ENCODE measurements around the gene GNB5. TPM values are rescaled to one million over a fixed set of nuclear protein-coding genes. Genes with fewer than 3 reads are reported as not detected.

The GNB5 gene
- total RNA-seq, 1 donor from 2014 or later = 25.6 TPM

DNA sequence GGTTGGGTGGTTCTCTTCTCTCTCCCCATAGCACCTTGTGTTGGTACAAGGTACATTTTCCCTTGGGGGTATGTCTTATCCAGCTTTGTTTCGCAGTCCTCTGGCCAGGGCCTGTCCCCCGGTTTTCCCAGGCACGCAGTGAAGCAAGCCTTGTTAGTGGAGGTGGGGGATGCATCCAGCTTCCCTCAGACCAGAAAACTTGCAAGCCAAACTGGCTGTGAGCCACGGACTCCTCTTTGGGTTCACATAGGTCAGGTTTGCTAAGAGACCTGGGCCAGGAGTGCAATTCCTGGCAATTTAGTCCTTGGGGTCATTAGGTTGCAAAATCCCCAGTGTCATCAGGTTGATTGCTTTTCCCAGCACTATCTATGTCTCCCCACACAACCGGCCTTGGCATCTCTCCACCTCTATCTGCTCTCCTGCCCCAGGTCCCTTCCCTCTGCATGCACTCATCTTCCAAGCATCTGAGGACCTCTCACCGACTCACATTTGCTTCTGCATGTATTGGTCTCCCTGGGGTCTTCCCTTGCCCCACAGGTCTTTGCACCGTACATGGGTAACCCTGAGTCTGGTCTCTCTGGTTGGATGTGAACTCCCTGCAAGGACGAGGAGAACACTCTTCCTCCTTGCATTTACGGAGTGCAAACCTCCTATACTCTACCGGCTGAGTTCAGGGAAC is 112.9 kb downstream of the GNB5 start:
- Histone ChIP-seq H3K4me1 (ENCODE audit: insufficient read depth, low read length) (peaks cover 11% of the 10 kb centered on the region), H3K4me2 (ENCODE audit: low read length) (no peak overlapping the region), H2AFZ (ENCODE audit: low read depth, low read length) (no peak overlapping the region), H3K27me3 (ENCODE audit: insufficient read depth, low read length) (no peaks in the 10 kb centered on the region), H3K79me2 (ENCODE audit: insufficient read depth, low read length) (no peaks in the 10 kb centered on the region), H3K9me3 (ENCODE audit: insufficient read depth, low read depth, low read length) (no peaks in the 10 kb centered on the region), H3K36me3 (ENCODE audit: insufficient read depth, low read length) (no peaks in the 10 kb centered on the region), H4K20me1 (ENCODE audit: insufficient read depth, low read length) (no peaks in the 10 kb centered on the region), H3K27ac (ENCODE audit: low read depth, low read length) (no peak overlapping the region), H3K9ac (ENCODE audit: low read length) (no peak overlapping the region), H3K4me3 (ENCODE audit: insufficient read depth, low read depth, low read length) (no peak overlapping the region)
- FAIRE-seq = no peak
- TF ChIP-seq EZH2 (IDR thresholded peaks at IDR 0.05; ENCODE audit: insufficient read depth, low read length) = no peak
- no peak for TF ChIP-seq CTCF (IDR thresholded peaks at IDR 0.05; ENCODE audit: insufficient read depth, low read depth, low read length)
- DNase-seq (ENCODE audit: low read depth) = no peak
- H3K36me3 Mint-ChIP-seq (ENCODE audit: low read depth, unreplicated experiment) = no peaks in the 10 kb centered on the region
- peak overlapping the region; percentile 95 for H3K27ac Mint-ChIP-seq (ENCODE audit: unreplicated experiment)
- H3K27me3 Mint-ChIP-seq (ENCODE audit: low read depth, unreplicated experiment) = no peaks in the 10 kb centered on the region
- H3K4me3 Mint-ChIP-seq (ENCODE audit: unreplicated experiment) = no peak overlapping the region
- no peaks in the 10 kb centered on the region for H3K9me3 Mint-ChIP-seq (ENCODE audit: unreplicated experiment)
- peaks cover 32% of the 10 kb centered on the region for H3K4me1 Mint-ChIP-seq (ENCODE audit: low read depth, unreplicated experiment)

DNA sequence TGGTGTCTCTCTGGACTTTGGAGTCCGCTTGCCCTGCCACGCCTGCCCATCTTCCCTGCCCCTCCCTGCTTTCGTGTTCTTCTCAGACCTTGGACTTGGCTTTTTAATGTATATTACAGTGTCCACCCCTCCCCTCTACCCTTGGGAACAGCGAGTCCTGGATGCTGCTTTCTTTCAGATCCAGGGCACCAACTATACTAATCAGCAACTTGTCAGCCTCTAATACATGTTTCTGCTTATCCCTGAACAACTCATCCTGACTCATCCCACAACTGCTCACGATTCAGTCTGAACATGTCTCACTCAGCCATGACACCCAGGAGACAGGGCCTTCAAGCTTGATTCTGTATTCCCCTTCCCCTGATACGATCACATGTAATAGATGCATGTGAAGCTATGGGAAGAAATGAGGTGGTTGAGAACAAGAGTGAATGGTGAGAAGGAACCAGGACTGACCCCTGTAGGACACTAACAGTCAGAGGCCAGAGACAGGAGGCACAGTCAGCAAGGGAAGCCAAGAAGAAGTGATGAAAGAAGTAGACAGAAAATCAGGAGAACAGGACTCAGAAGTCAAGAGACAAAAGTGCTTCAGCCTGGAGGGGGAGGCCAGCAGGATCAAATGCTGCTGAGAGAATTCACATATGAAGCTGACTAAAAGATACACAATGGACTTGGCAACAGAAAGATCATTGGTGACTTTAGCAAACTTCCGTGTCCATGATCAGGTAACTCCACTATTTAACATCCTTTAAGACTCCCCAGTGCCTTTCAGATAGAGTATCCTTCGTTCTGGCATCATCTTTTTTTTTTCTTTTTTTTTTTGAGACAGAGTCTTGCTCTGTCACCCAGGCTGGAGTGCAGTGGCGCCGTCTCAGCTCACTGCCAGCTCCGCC is 114.1 kb downstream of the GNB5 start:
- Mint-ChIP-seq H3K9me3 (ENCODE audit: unreplicated experiment) (no peaks in the 10 kb centered on the region), H3K4me3 (ENCODE audit: unreplicated experiment) (no peak overlapping the region), H3K27me3 (ENCODE audit: low read depth, unreplicated experiment) (no peaks in the 10 kb centered on the region), H3K27ac (ENCODE audit: unreplicated experiment) (peak overlapping the region; percentile 95), H3K36me3 (ENCODE audit: low read depth, unreplicated experiment) (no peaks in the 10 kb centered on the region), H3K4me1 (ENCODE audit: low read depth, unreplicated experiment) (peaks cover 32% of the 10 kb centered on the region)
- Histone ChIP-seq H4K20me1 (ENCODE audit: insufficient read depth, low read length) (no peaks in the 10 kb centered on the region), H3K9me3 (ENCODE audit: insufficient read depth, low read depth, low read length) (no peaks in the 10 kb centered on the region), H3K27ac (ENCODE audit: low read depth, low read length) (peak overlapping the region; percentile 51), H3K36me3 (ENCODE audit: insufficient read depth, low read length) (no peaks in the 10 kb centered on the region), H3K27me3 (ENCODE audit: insufficient read depth, low read length) (no peaks in the 10 kb centered on the region), H2AFZ (ENCODE audit: low read depth, low read length) (peak overlapping the region; percentile 70), H3K9ac (ENCODE audit: low read length) (peak overlapping the region; percentile 53), H3K4me3 (ENCODE audit: insufficient read depth, low read depth, low read length) (no peak overlapping the region), H3K4me2 (ENCODE audit: low read length) (peak overlapping the region; percentile 56), H3K79me2 (ENCODE audit: insufficient read depth, low read length) (no peaks in the 10 kb centered on the region), H3K4me1 (ENCODE audit: insufficient read depth, low read length) (peaks cover 11% of the 10 kb centered on the region)
- FAIRE-seq (no peak), DNase-seq (ENCODE audit: low read depth) (peak; percentile 69)
- TF ChIP-seq EZH2 (IDR thresholded peaks at IDR 0.05; ENCODE audit: insufficient read depth, low read length) (no peak), CTCF (IDR thresholded peaks at IDR 0.05; ENCODE audit: insufficient read depth, low read depth, low read length) (no peak)
